BJ (cell line): ENCODE results near the gene FRMD5. TPM values are rescaled to one million over a fixed set of nuclear protein-coding genes. Genes with fewer than 3 reads are reported as not detected.

Experiments used
- CTCF ChIA-PET: fragments of 350-600 bp; formaldehyde crosslinking; extraction: SDS; loops from one replicate; lab custom pipeline; 2021; ENCODE audit warnings: antibody characterized with exemption, inconsistent platforms; lab: Yijun Ruan, JAX
- POLR2A ChIA-PET: fragments of 300-600 bp; sonication (Branson Sonifier 250); formaldehyde crosslinking; extraction: SDS; loops from one replicate; lab custom pipeline; 2021; ENCODE audit warnings: antibody characterized with exemption; lab: Charles Lee
- DNase-seq: peaks from one replicate; pipeline ENCODE4 v3.0.0-alpha.2; 2011; ENCODE audit warnings: low read depth
- H3K27me3 ChIP-seq: 2 replicates; pipeline ENCODE4 v1.6.0; 2011; ENCODE audit warnings: low read length; ENCODE audit not compliant: control insufficient read depth, insufficient read depth
- H3K36me3 ChIP-seq: 2 replicates; pipeline ENCODE4 v1.5.1; 2011; ENCODE audit warnings: low read length; ENCODE audit not compliant: control insufficient read depth, insufficient read depth
- H3K4me3 ChIP-seq: 2 replicates; pipeline ENCODE4 v1.5.1; 2011; ENCODE audit warnings: low read depth, mild to moderate bottlenecking, control low read depth, low read length
- CTCF ChIP-seq: IDR thresholded peaks from 2 replicates; pipeline ENCODE4 v1.5.1; 2011; ENCODE audit warnings: low read depth, mild to moderate bottlenecking, control low read depth, inconsistent platforms, low read length, moderate library complexity; ENCODE audit not compliant: insufficient read depth
- polyA plus RNA-seq: library from polyadenylated mRNA; depleted of rRNA; stranded (reverse); fragments of >200 nt; gene quantifications from 2 replicates; pipeline ENCODE4 v1.2.3, GENCODE V29; 2011

FRMD5 gene
- polyA plus RNA-seq, 1 experiment, result 0.96 TPM

GRCh38 chr15:43948691-43949325 lies 246.3 kb downstream of the FRMD5 start:
- Histone ChIP-seq H3K4me3 (no peak overlapping the region), H3K27me3 (no peaks in the 10 kb centered on the region), H3K36me3 (no peaks in the 10 kb centered on the region)
- POLR2A ChIA-PET, result no interaction called here
- DNase-seq, result no peak
- TF ChIP-seq CTCF, result no peak
- CTCF ChIA-PET, result no interaction called here

GRCh38 chr15:43943511-43943910 lies 251.6 kb downstream of the FRMD5 start:
- no peak for DNase-seq
- ChIA-PET CTCF (interaction anchor here (1.7 kb wide), 1 partner anchor 15 kb away, joined by 5 read pairs; no protein-coding TSS in a partner anchor), POLR2A (no interaction called here)
- no peak for TF ChIP-seq CTCF
- no peaks in the 10 kb centered on the region for H3K27me3 ChIP-seq
- H3K4me3 ChIP-seq, result no peak overlapping the region
- no peaks in the 10 kb centered on the region for H3K36me3 ChIP-seq

GRCh38 chr15:43942194-43942593 lies 252.9 kb downstream of the FRMD5 start:
- ChIA-PET CTCF (interaction anchor here (1.0 to 1.7 kb wide), 3 partner anchors 14 to 124 kb away, joined by 3 to 5 read pairs (median 3); no protein-coding TSS in a partner anchor), POLR2A (no interaction called here)
- no peak for TF ChIP-seq CTCF
- Histone ChIP-seq H3K36me3 (no peaks in the 10 kb centered on the region), H3K4me3 (no peak overlapping the region), H3K27me3 (no peaks in the 10 kb centered on the region)
- DNase-seq, result no peak

GRCh38 chr15:43941555-43941954 lies 253.5 kb downstream of the FRMD5 start:
- Histone ChIP-seq H3K4me3 (no peak overlapping the region), H3K36me3 (no peaks in the 10 kb centered on the region), H3K27me3 (no peaks in the 10 kb centered on the region)
- TF ChIP-seq CTCF, result no peak
- POLR2A ChIA-PET, result no interaction called here
- DNase-seq, result no peak
- CTCF ChIA-PET, result interaction anchor here (1.0 to 1.7 kb wide), 5 partner anchors 9 to 124 kb away, joined by 3 to 5 read pairs (median 3); no protein-coding TSS in a partner anchor

GRCh38 chr15:43941071-43941470 lies 254.0 kb downstream of the FRMD5 start:
- H3K4me3 ChIP-seq, result no peak overlapping the region
- ChIA-PET CTCF (interaction anchor here (1.0 to 1.3 kb wide), 4 partner anchors 9 to 125 kb away, joined by 3 read pairs; no protein-coding TSS in a partner anchor), POLR2A (no interaction called here)
- no peaks in the 10 kb centered on the region for H3K36me3 ChIP-seq
- no peak for DNase-seq
- H3K27me3 ChIP-seq, result no peaks in the 10 kb centered on the region
- no peak for TF ChIP-seq CTCF
